ENCODE results near the gene C11orf86.
"Not testable (repeated sequence)": the region's sequence is repeated elsewhere in the genome, so short reads cannot be mapped to it uniquely, and the experiment has no call there.

Gene C11orf86

DNA sequence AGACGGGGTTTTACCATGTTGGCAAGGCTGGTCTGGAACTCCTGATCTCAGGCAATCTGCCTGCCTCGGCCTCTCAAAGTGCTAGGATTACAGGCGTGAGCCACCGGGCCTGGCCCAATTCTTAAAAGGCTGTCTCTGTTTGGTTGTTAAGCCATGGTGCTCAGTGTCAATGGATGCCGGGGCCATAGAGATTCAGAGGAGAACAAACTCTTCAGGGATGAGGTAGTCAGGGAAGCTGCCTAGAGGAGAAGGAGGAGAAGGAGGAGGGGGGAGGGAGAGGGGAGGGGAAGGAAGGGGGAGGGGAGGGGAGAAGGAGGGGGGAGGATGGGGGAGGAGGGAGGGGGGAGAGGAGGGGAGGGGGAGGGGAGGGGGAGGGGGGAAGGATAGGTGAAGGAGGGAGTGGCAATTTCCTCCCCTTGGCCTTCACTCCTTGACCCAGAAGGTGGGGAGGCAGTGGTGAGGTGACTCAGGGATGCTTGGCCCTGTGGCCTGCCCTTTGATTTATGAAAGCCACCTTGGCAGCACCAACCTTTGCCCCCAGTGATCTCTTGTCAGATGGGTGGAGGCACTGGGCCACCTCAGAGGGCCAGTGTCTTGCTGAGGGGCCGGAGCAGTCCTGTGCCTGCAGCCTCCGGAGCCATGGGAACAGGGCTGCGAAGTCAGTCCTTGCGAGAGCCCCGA is at the start of gene C11orf86:
Gene C11orf86 (plus strand): TSS at position 581 of the 681 bp plus-strand sequence. CDS start 59 bp downstream, at position 640.
- DNase-seq: no peak

GRCh38 chr11:66929753-66930152 is 45.4 kb upstream of the C11orf86 start:
- no peak for DNase-seq

DNA sequence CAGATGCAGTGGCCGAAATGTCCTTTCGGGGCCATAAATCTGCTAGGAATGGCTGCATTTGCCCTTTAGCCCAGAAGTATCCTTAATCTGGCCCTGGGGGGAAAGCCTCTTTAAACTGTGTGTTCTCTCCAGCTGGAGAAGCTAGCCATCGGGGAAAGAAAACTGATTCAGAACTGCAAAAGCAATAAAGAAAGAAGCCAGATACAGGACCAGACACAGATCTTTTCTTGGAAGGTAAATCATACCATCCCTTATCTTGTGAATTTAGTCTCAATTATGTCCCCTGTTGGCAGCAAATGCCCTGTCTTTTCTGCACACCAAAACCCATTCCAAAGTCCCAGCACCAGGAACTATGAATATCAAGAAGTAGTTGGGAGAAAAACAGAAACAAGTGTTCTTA is 42.6 kb upstream of the C11orf86 start:
- no peak for DNase-seq

DNA sequence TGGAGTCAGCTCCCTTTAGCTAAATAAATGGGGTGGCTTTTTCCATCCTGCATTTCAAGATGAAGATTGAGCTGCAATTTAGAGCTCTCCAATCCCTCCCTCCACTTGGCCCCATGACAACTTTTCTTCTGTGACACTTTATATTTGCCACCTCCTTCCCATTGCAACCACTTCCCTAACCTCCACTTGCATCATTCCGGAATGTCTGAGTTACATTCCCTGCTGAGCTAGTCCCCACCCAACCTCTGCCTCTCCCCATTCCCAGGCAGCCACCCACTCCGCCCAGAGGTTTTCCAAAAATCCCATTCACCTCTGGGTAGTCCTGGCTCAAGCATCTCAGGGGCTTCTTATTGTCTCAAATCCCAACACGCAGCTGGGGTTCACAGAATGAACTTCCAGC is 41.6 kb upstream of the C11orf86 start:
- DNase-seq: no peak

- no peak for DNase-seq
These were observed 39.9 kb upstream of the C11orf86 start for GRCh38 chr11:66934950-66935779.

- DNase-seq: no peak
These were observed 38.8 kb upstream of the C11orf86 start for GRCh38 chr11:66936311-66936711.

DNA sequence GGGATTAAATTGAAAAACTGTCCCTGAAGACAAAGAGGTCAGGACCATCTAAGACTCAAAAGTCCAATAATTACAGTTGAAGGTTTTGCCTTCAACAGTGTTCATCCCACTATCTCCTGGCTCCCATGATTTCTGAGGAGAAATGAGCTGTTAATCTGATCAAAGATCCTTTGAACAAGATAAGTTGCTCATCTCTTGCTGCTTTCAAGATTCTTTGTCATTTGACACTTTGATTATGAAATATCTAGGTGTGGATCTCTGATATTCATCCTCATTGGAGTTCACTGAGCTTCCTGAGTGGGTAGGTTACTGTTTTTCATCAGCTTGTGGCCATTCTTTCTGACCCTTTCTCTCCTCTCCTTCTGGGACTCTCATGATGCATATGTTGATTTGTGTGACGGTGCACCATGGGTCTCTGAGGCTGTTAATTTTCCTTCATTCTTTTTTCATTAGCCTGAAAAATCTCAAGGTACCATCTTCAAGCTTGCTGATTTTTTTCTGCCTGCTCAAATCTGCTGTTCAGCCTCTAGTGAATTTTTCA is 37.8 kb upstream of the C11orf86 start:
- no peak for DNase-seq

DNA sequence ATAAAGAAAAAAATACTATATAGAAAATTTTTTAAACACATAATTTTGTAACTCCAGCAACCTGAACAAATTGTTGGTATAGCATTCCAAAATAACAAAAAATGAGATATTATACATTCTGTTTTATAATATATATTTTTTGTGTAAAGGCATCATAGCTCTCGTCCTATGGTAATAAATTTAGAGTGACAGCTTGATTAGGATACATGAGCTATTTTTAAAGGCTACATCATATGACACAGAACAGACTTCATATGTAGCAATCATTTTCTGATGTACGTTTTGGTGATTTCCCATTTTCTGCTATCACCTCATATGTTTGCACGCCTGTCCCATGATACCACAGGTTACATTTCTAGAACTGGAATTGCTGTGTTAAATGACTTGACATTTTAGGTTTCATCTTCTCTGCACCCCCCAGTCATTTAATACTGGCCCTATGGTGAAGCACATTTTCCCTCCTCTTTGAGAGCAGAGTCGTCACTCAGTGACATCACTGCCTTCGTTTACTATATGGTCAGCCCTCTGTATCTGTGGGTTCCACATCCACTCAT is 36.4 kb upstream of the C11orf86 start:
- DNase-seq: no peak

DNA sequence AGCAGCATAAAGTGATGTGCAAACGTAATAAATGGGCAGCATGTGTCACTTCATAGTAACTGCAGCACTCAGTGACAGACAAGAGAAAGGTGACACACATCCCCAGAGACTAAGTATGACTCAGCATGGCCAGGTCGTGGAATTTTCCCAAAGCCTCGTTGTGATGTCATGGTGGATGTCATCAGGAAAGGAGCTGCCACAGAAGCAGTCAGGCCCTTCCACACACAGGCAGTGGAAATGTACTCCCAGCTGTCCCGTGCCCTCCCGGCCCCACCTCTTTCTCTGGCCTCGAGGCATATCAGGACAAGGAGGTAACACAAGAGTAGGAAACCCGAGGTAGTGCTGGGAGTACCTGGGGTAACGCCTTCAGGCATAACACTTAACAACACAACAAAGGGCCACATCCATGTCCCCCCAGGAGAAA is 25.0 kb upstream of the C11orf86 start:
- peak in 1 of 2 experiments; percentile 41 for DNase-seq

GRCh38 chr11:66951135-66951534 is 24.0 kb upstream of the C11orf86 start:
- DNase-seq: no peak

- no peak for DNase-seq
These were observed 23.2 kb upstream of the C11orf86 start for GRCh38 chr11:66951927-66952337.

DNA sequence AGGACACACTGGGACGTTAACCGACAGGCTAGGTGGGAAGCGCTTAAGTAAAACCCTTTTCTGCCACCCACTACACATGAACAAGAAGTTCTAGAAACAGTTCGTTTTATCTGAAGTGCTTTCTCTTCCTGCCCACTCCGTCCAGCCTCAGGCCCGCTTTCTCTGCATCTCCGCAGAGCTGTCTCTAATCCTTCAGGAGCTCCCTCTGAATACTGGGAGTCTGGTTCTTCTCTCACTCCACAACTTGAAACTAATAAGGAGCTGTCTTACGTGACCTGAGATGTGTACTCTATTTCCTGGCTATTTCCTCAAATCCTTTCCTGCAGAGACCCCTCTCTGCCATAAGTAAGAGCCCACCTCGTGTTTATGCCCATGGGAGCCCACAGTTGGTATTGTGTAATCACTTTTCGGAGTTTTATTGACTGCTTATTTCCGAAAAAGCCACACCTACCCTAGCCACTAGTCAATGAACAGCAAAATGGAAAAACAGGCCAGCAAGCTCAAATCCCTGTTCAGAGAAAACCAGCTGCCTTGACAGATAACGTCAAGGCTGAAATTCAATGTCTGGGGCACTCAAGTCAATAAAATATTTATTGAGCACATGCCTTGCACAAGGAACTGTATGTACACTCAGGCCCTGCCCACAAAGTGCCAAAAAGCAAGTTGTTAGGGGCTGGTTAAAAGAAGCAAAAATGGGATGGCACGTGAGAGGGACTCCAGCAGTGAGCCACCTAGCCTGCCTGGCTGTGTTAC is 21.8 kb upstream of the C11orf86 start:
- DNase-seq: no peak

DNA sequence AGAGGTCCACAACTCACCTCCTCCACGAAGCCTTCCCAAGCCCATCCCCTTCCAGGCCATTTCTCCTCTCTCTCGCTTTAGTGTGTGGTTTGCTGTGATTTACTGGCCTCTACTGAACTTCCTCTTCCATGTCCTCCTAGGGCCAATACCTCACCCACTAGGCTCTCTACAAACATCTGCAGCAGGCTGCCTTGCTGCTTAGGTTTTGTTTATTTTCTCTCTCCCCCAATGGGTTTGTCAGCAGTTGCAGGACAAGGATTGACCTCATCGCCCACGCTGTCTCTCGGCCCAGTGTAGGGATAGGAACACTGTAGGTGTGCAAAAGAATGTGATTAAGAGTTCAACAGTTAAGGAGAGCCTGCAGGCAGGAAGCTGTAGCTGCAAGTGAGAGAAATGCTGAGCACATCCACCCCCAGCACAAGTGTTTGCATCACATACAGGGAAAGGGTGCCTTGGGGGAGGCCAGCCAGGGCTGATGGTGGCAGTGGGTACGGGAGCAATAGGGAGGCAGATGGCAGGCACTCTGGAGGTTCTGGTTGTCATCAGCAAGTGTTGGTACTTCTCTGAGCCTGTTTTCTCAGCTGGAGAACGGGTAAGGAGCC is 18.3 kb upstream of the C11orf86 start:
- DNase-seq: no peak

DNA sequence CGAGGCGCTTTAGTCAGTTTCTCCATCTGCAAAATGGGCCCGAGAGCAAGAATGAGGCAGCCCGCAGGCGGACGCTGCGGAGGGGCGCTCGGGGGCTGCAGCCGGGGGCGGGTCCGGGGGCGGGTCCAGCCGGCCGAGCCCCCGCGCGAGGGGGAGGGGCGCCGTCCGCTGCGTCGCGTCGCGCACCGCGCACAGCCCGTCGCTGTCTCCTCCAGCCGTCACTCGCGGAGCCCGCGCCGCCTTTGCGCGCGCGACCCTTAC is 17.2 kb upstream of the C11orf86 start:
- DNase-seq: no peak

DNA sequence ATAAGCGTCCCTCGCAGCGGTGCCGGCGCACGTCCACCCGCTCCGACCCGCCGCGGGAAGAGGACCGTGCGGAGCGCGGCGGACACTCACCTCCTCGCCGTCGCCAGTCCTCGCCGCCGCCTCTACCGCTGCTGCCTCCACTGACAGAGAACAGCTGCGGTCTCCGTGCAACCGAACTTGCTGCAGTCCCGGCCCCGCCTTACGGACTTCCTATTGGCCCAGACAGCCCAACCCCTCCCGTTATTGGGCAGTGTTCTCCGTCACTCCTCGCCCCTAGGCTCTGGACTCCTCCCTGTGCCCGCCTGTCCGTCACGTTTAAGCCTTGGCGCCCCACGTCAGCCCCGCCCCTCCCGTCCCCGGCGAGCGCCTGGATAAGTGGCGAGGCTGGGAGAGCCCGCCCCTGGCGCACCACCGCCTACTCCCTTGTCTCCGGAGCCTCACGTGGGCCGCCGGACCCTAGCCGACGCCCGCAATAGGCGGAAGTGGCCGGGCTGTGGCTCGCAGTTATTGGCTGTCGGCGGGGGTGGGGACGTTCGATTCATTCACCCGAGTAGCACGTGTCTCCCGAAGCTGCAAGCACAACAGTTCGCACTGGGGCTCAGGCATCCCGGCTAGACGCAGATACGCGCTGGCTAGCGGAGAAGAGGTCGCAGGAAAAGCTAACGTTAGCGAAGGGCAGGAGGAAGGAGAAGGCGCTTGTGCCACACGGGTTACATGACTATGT is 16.7 kb upstream of the C11orf86 start, which contains the start of gene PC:
Gene PC (minus strand): TSS at position 152 of the 724 bp plus-strand sequence. CDS start 86,224 bp downstream, outside the sequence.
- DNase-seq: peak; percentile 99

GRCh38 chr11:66958956-66959274 is 16.2 kb upstream of the C11orf86 start:
- DNase-seq: no peak

DNA sequence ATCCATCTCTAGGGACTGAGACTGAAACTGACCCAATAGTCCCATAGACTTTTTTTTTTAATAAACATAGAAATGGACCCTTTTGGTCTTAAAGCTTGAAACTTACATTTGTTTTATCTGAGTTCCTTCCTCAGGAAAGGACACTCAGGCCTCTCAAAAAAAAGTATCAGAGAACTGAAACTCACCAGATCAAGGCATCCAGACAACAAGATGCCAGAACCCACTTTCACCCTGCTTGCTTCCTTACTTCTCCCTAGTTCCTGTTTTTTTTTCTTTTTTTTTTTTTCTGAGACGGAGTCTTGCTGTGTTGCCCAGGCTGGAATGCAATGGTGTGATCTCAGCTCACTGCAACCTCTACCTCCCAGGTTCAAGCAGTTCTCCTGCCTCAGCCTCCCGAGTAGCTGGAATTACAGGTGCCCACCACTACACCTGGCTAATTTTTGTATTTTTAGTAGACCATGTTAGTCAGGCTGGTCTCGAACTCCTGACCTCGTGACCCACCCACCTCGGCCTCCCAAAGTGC is 13.4 kb upstream of the C11orf86 start:
- not testable (repeated sequence) for DNase-seq

GRCh38 chr11:66962247-66962646 is 12.9 kb upstream of the C11orf86 start:
- no peak for DNase-seq

- DNase-seq: no peak
These were observed 12.3 kb upstream of the C11orf86 start for GRCh38 chr11:66962801-66963200.

DNA sequence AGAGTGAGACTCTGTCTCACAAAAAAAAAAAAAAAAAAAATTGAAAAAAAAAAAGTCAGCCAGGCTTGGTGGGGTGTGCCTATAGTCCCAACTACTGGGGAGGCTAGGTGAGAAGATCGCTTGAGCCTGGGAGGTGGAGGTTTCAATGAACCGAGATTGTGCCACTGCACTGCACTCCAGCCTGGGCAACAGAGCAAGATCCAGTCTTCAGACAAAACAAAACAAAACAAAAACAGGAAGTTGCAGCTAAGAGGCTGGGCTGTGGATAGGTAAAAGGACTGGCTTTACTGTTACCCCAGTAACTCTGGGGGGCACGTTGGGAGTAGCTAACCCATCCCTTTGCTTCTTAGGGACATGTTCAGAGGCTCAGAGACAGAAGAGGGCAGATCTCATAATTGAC is 10.6 kb upstream of the C11orf86 start:
- DNase-seq: no peak

- DNase-seq: no peak
These were observed 8.8 kb upstream of the C11orf86 start for GRCh38 chr11:66966351-66966750.
